ENCODE data around the gene CFAP99. TPM values are rescaled to one million over a fixed set of nuclear protein-coding genes. Genes with fewer than 3 reads are reported as not detected.

CFAP99 gene
- total and polyA plus RNA-seq, 8 donors = 0.28 to 1.6 (median 0.70) TPM

GRCh38 chr4:2489841-2490552, 71.2 kb downstream of the CFAP99 start:
- intact Hi-C loops (cut with DNase I) = no loop called here
- Histone ChIP-seq H3K36me3 (peaks cover 0 to 11% (median 4%) of the 10 kb centered on the region in 3 donors), H3K4me1 (peaks cover 3 to 22% (median 5%) of the 10 kb centered on the region in 3 donors), H3K27me3 (no peaks in the 10 kb centered on the region), H3K4me3 (no peak overlapping the region), H3K9me3 (no peaks in the 10 kb centered on the region), H3K27ac (no peak overlapping the region)
- FAIRE-seq = no peak
- ATAC-seq = no peak
- no peak for DNase-seq
- 82% methylated on average over 9 of the region's 9 CpGs for WGBS, 2 donors
- TF ChIP-seq CTCF (IDR thresholded peaks at IDR 0.05) = no peak

- DNase-seq = no peak
Measured at GRCh38 chr4:2492970-2493369, 74.2 kb downstream of the CFAP99 start.

GRCh38 chr4:2494992-2495391, 76.2 kb downstream of the CFAP99 start:
- H3K27ac ChIP-seq = peak overlapping the region in 1 of 4 donors; percentile 52

More at GRCh38 chr4:2492970-2493369, 74.2 kb downstream of the CFAP99 start:
- 75 to 88% methylated on average over 1 of the region's 1 CpG for WGBS, 2 donors
- Histone ChIP-seq H3K36me3 (peaks cover 0 to 21% (median 4%) of the 10 kb centered on the region in 3 donors), H3K4me1 (peaks cover 0 to 13% (median 5%) of the 10 kb centered on the region in 3 donors), H3K4me3 (no peak overlapping the region), H3K9me3 (no peaks in the 10 kb centered on the region), H3K27me3 (no peaks in the 10 kb centered on the region), H3K27ac (no peak overlapping the region)
- TF ChIP-seq CTCF (IDR thresholded peaks at IDR 0.05) = no peak
- intact Hi-C loops (cut with DNase I) = no loop called here
- ATAC-seq (no peak), FAIRE-seq (no peak)

DNA sequence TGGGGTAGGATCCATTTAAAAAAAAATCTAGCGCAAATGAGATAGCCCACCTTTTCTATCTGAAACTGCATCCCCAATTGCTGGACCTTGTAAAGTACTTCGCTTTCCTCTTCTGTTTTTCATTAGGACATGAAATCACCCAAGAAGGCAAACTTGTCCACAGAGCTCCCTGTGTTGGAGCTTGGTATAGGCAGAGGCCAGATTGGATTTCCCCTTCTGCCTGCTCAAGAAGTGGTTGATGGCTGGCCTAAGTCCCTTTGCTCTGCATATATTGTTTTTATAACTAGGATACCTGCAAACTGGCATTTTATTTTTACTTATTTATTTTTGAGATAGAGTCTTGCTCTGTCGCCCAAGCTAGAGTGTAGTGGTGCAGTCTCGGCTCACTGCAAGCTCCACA, 78.6 kb downstream of the CFAP99 start:
- Histone ChIP-seq H3K9me3 (no peaks in the 10 kb centered on the region), H3K4me1 (peaks cover 0 to 13% (median 5%) of the 10 kb centered on the region in 3 donors), H3K4me3 (no peak overlapping the region), H3K36me3 (peaks cover 7 to 49% (median 7%) of the 10 kb centered on the region in 3 donors), H3K27ac (no peak overlapping the region), H3K27me3 (no peaks in the 10 kb centered on the region)
- ATAC-seq = no peak
- DNase-seq = no peak
- TF ChIP-seq CTCF (IDR thresholded peaks at IDR 0.05) = no peak
- WGBS, 2 donors = 96 to 97% methylated on average over 4 of the region's 4 CpGs
- intact Hi-C loops (cut with DNase I) = no loop called here
- FAIRE-seq = no peak

More at GRCh38 chr4:2494992-2495391, 76.2 kb downstream of the CFAP99 start:
- intact Hi-C loops (cut with DNase I) = no loop called here
- Histone ChIP-seq H3K4me1 (peaks cover 0 to 13% (median 5%) of the 10 kb centered on the region in 3 donors), H3K9me3 (no peaks in the 10 kb centered on the region), H3K36me3 (peaks cover 0 to 39% (median 4%) of the 10 kb centered on the region in 3 donors), H3K27me3 (no peaks in the 10 kb centered on the region), H3K4me3 (no peak overlapping the region)
- peak in 2 of 4 donors; percentile 11 to 36 for ATAC-seq
- DNase-seq = no peak
- no peak for FAIRE-seq
- 73 to 76% methylated on average over 3 of the region's 3 CpGs for WGBS, 2 donors
- TF ChIP-seq CTCF (IDR thresholded peaks at IDR 0.05) = no peak

GRCh38 chr4:2497931-2498330, 79.2 kb downstream of the CFAP99 start:
- H3K9me3 ChIP-seq = no peaks in the 10 kb centered on the region
- 92 to 94% methylated on average over 9 of the region's 9 CpGs for WGBS, 2 donors
- H3K4me3 ChIP-seq = no peak overlapping the region
- no peaks in the 10 kb centered on the region for H3K27me3 ChIP-seq
- peaks cover 7 to 49% (median 7%) of the 10 kb centered on the region in 3 donors for H3K36me3 ChIP-seq
- DNase-seq (no peak), ATAC-seq (peak in 2 of 4 donors; percentile 58 to 68), FAIRE-seq (no peak)
- intact Hi-C loops (cut with DNase I) = no loop called here
- no peak for TF ChIP-seq CTCF (IDR thresholded peaks at IDR 0.05)
- H3K4me1 ChIP-seq = peaks cover 0 to 13% (median 5%) of the 10 kb centered on the region in 3 donors
- no peak overlapping the region for H3K27ac ChIP-seq

All from pancreas (tissue), 10 donors.